Body of pancreas (tissue), 4 donors: ENCODE results near the gene HMG20B.

Experiments
- CTCF ChIP-seq, 7 experiments: fragments of 450-650 bp in 4 of 7; fragments of 200-600 bp in 3 of 7; sonication (generic) in 3 of 7; IDR thresholded peaks; one replicate each; pipeline ENCODE4 v1.5.1; 2016 to 2019; ENCODE audit warnings: antibody characterized with exemption in 7 of 7
- POLR2A ChIP-seq, 3 donors: fragments of 450-650 bp; IDR thresholded peaks; one replicate each; pipeline ENCODE4 v1.6.1; 2016; ENCODE audit warnings: antibody characterized with exemption in 3 of 3, mild to moderate bottlenecking in 2 of 3

- TF ChIP-seq CTCF (IDR thresholded peaks at IDR 0.05) = no peak
- no peak for TF ChIP-seq POLR2A (IDR thresholded peaks at IDR 0.05)
These were observed 7.6 kb upstream of the HMG20B start for GRCh38 chr19:3565139-3565538.
